Activated CD4-positive, alpha-beta memory T cell treated with anti-CD3 and anti-CD28 coated beads for 36 hours (primary cell): Measurements from ENCODE around the gene PLEKHO1. TPM values are rescaled to one million over a fixed set of nuclear protein-coding genes. Genes with fewer than 3 reads are reported as not detected.
"Not testable (repeated sequence)": the region's sequence is repeated elsewhere in the genome, so short reads cannot be mapped to it uniquely, and the experiment has no call there.

Experiments used
- CTCF ChIA-PET: fragments of 350-600 bp; sonication (Branson Sonifier 250); formaldehyde crosslinking; loops from one replicate; lab custom pipeline; 2021; ENCODE audit warnings: antibody characterized with exemption, inconsistent platforms; lab: Charles Lee
- POLR2A ChIA-PET: fragments of 350-600 bp; sonication (Branson Sonifier 250); formaldehyde crosslinking; loops from one replicate; lab custom pipeline; 2021; ENCODE audit warnings: antibody characterized with exemption; lab: Charles Lee
- DNase-seq: peaks from one replicate; pipeline ENCODE4 v3.0.0-alpha.2; 2020
- H3K27ac Mint-ChIP-seq: one replicate; pipeline ENCODE4 v1.8.0; 2021; ENCODE audit warnings: mixed read lengths
- H3K27me3 Mint-ChIP-seq: one replicate; pipeline ENCODE4 v1.8.0; 2021; ENCODE audit warnings: mixed read lengths
- H3K36me3 Mint-ChIP-seq: one replicate; pipeline ENCODE4 v1.8.0; 2021; ENCODE audit warnings: mixed read lengths
- H3K4me1 Mint-ChIP-seq: one replicate; pipeline ENCODE4 v1.8.0; 2021; ENCODE audit warnings: low read depth, mixed read lengths
- H3K4me3 Mint-ChIP-seq: one replicate; pipeline ENCODE4 v1.8.0; 2021; ENCODE audit warnings: mild to moderate bottlenecking, mixed read lengths
- H3K9me3 Mint-ChIP-seq: one replicate; pipeline ENCODE4 v1.8.0; 2021; ENCODE audit warnings: mixed read lengths
- intact Hi-C: fragments of 100-400 bp; cut with micrococcal nuclease; formaldehyde crosslinking; loops from one replicate; pipeline ENCODE4 v1.15.1; 2023
- total RNA-seq, 2 experiments: library from RNA; stranded (reverse); gene quantifications; one replicate each; pipeline ENCODE4 v1.2.3, GENCODE V29; 2021

PLEKHO1 gene
- total RNA-seq, 2 experiments from 2014 or later: 28.7 to 31.8 TPM

- CTCF ChIA-PET: interaction anchor here (1.4 kb wide), 1 partner anchor 9 kb away, joined by 4 read pairs; no protein-coding TSS in a partner anchor
- no peaks in the 10 kb centered on the region for H3K4me1 Mint-ChIP-seq
- no peaks in the 10 kb centered on the region for H3K9me3 Mint-ChIP-seq
- intact Hi-C loops: no loop called here
- H3K36me3 Mint-ChIP-seq: no peaks in the 10 kb centered on the region
- H3K27ac Mint-ChIP-seq: no peak overlapping the region
- no peak overlapping the region for H3K4me3 Mint-ChIP-seq
- no peaks in the 10 kb centered on the region for H3K27me3 Mint-ChIP-seq
- POLR2A ChIA-PET: no interaction called here
- DNase-seq: no peak
Measured at GRCh38 chr1:150196417-150196816, 46.7 kb downstream of the PLEKHO1 start.

- H3K36me3 Mint-ChIP-seq: no peaks in the 10 kb centered on the region
Measured at GRCh38 chr1:150207281-150207971, 57.7 kb downstream of the PLEKHO1 start.

GRCh38 chr1:150208460-150208859, 58.7 kb downstream of the PLEKHO1 start:
- intact Hi-C loops, H3K27me3 Mint-ChIP-seq, H3K4me3 Mint-ChIP-seq, H3K27ac Mint-ChIP-seq, H3K9me3 Mint-ChIP-seq, H3K36me3 Mint-ChIP-seq, DNase-seq, H3K4me1 Mint-ChIP-seq, POLR2A ChIA-PET: not testable (repeated sequence)
- CTCF ChIA-PET: interaction anchor here (0.6 kb wide), 1 partner anchor 787 kb away, joined by 3 read pairs; no protein-coding TSS in a partner anchor

More at GRCh38 chr1:150207281-150207971, 57.7 kb downstream of the PLEKHO1 start:
- H3K27me3 Mint-ChIP-seq: no peaks in the 10 kb centered on the region
- ChIA-PET CTCF (interaction anchor here (0.6 kb wide), 1 partner anchor 15 kb away, joined by 3 read pairs; no protein-coding TSS in a partner anchor), POLR2A (no interaction called here)
- no peaks in the 10 kb centered on the region for H3K9me3 Mint-ChIP-seq
- intact Hi-C loops: no loop called here
- H3K4me1 Mint-ChIP-seq: no peaks in the 10 kb centered on the region
- no peak overlapping the region for H3K27ac Mint-ChIP-seq
- DNase-seq: no peak
- no peak overlapping the region for H3K4me3 Mint-ChIP-seq

Other genes starting within 250 kb of the PLEKHO1 start
- 1 to 10 TPM; 9.6 to 9.8 TPM for gene SV2A, start 232.1 kb upstream of the PLEKHO1 start, total RNA-seq
- 10 to 100 TPM; 72.7 to 75.7 TPM for gene SF3B4, start 222.1 kb upstream of the PLEKHO1 start, total RNA-seq
- gene MTMR11, start 213.0 kb upstream of the PLEKHO1 start, total RNA-seq: 1 to 10 TPM; 1.7 to 2.2 TPM
- gene OTUD7B, start 139.2 kb upstream of the PLEKHO1 start, total RNA-seq: 10 to 100 TPM; 23.8 to 24.7 TPM
- 10 to 100 TPM; 26.5 to 28.3 TPM for gene VPS45, start 82.1 kb upstream of the PLEKHO1 start, total RNA-seq
- gene ANP32E, start 86.2 kb downstream of the PLEKHO1 start, total RNA-seq: 100 to 1,000 TPM; 224 to 228 TPM
- gene CA14, start 107.9 kb downstream of the PLEKHO1 start, total RNA-seq: not detected
- 10 to 100 TPM; 96.6 to 96.8 TPM for gene APH1A, start 119.1 kb downstream of the PLEKHO1 start, total RNA-seq
- 1 to 10 TPM; 1.1 to 1.2 TPM for gene C1orf54, start 122.9 kb downstream of the PLEKHO1 start, total RNA-seq
- 1 to 10 TPM; 1.3 to 1.5 TPM for gene CIART, start 132.6 kb downstream of the PLEKHO1 start, total RNA-seq
- 10 to 100 TPM; 78.6 to 82.9 TPM for gene MRPS21, start 143.9 kb downstream of the PLEKHO1 start, total RNA-seq
- 10 to 100 TPM; 59.2 to 64.9 TPM for gene PRPF3, start 171.6 kb downstream of the PLEKHO1 start, total RNA-seq
- 10 to 100 TPM; 22.2 to 22.6 TPM for gene RPRD2, start 214.2 kb downstream of the PLEKHO1 start, total RNA-seq